HUES6 (cell line): ENCODE results near the gene CALD1.

ENCODE experiments used
- H3K27ac ChIP-seq: 2 replicates; pipeline ENCODE4 v1.7.0; 2013; ENCODE audit warnings: low read depth, mild to moderate bottlenecking, low read length, inconsistent platforms
- H3K27me3 ChIP-seq: 2 replicates; pipeline ENCODE4 v1.6.1; 2013; ENCODE audit warnings: low read length; ENCODE audit not compliant: control insufficient read depth, insufficient read depth
- H3K36me3 ChIP-seq: 2 replicates; pipeline ENCODE4 v1.6.1; 2013; ENCODE audit warnings: low read length; ENCODE audit not compliant: control insufficient read depth, insufficient read depth
- H3K4me1 ChIP-seq: 2 replicates; pipeline ENCODE4 v1.6.1; 2013; ENCODE audit warnings: low read length; ENCODE audit not compliant: control insufficient read depth, insufficient read depth
- H3K4me3 ChIP-seq: 2 replicates; pipeline ENCODE4 v1.5.1; 2013; ENCODE audit warnings: low read depth, low read length
- H3K9ac ChIP-seq: one replicate; pipeline ENCODE4 v1.6.1; 2013; ENCODE audit warnings: mild to moderate bottlenecking, low read length
- H3K9me3 ChIP-seq: 2 replicates; pipeline ENCODE4 v1.6.1; 2013; ENCODE audit warnings: low read depth, low read length; ENCODE audit not compliant: control insufficient read depth, insufficient read depth

CALD1 gene

DNA sequence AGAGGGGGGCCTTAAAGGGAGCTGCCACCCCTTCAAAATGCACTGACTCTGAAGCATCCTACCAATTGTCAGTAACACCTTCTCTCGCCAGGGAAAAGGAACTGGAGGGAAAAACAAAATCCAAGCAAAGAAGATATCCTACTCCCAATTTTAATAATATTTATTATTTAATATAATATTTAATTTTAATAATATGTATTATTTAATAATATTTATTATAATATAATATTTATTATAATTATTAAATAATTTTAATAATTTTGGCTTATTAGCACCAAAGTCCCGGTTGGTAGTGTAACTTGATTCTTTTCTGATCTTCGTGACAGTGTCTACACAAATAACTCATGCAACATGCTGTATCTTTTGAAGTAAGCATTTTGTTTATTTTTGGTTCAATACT lies 148.3 kb downstream of the CALD1 start:
- Histone ChIP-seq H3K9ac (no peak overlapping the region), H3K4me3 (no peak overlapping the region), H3K36me3 (peaks cover 22% of the 10 kb centered on the region), H3K27me3 (no peaks in the 10 kb centered on the region), H3K4me1 (no peaks in the 10 kb centered on the region), H3K9me3 (no peaks in the 10 kb centered on the region; the same call in 1 of the 2 replicates), H3K27ac (no peak overlapping the region)

DNA sequence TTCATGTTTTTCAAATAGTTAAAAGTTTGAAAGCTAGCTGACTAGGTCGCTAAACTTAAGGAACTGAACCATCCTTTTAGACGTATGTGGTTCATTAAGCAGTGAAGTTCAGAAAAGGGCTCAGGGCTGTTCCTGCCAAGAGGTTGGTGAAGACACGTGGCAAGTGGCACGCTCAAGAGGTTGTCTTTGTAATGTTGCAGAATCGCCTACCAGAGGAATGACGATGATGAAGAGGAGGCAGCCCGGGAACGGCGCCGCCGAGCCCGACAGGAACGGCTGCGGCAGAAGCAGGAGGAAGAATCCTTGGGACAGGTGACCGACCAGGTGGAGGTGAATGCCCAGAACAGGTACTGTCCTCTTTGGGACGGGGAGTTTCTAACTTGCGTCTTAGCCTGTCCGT lies 149.1 kb downstream of the CALD1 start:
- H3K4me3 ChIP-seq, result no peak overlapping the region
- H3K9me3 ChIP-seq, result no peaks in the 10 kb centered on the region; the same call in 1 of the 2 replicates
- H3K27ac ChIP-seq, result no peak overlapping the region
- H3K4me1 ChIP-seq, result no peaks in the 10 kb centered on the region
- H3K9ac ChIP-seq, result no peak overlapping the region
- peaks cover 30% of the 10 kb centered on the region for H3K36me3 ChIP-seq
- no peaks in the 10 kb centered on the region for H3K27me3 ChIP-seq

GRCh38 chr7:134931487-134931886 lies 152.1 kb downstream of the CALD1 start:
- Histone ChIP-seq H3K4me1 (no peaks in the 10 kb centered on the region), H3K9me3 (no peaks in the 10 kb centered on the region), H3K27me3 (no peaks in the 10 kb centered on the region), H3K36me3 (peaks cover 54% of the 10 kb centered on the region), H3K9ac (no peak overlapping the region), H3K4me3 (no peak overlapping the region), H3K27ac (no peak overlapping the region)

DNA sequence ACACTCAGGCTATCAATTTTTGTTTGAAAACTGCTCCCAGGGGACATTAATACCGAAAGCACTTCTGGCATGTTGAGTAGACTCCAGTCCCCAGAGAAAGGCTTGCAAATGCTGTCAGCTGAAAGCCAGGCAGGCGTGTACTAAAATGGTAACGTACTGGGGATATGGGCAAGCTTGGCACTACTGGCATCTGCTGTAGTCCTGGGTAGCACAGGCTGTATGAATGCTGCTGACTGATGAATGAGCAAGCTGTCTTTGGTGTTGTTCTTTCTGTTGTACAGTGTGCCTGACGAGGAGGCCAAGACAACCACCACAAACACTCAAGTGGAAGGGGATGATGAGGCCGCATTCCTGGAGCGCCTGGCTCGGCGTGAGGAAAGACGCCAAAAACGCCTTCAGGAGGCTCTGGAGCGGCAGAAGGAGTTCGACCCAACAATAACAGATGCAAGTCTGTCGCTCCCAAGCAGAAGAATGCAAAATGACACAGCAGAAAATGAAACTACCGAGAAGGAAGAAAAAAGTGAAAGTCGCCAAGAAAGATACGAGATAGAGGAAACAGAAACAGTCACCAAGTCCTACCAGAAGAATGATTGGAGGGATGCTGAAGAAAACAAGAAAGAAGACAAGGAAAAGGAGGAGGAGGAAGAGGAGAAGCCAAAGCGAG lies 153.4 kb downstream of the CALD1 start:
- H3K36me3 ChIP-seq, result peaks cover 59% of the 10 kb centered on the region
- no peak overlapping the region for H3K27ac ChIP-seq
- no peak overlapping the region for H3K4me3 ChIP-seq
- H3K27me3 ChIP-seq, result no peaks in the 10 kb centered on the region
- no peaks in the 10 kb centered on the region for H3K9me3 ChIP-seq
- H3K4me1 ChIP-seq, result no peaks in the 10 kb centered on the region
- H3K9ac ChIP-seq, result no peak overlapping the region

- Histone ChIP-seq H3K4me3 (no peak overlapping the region), H3K9ac (no peak overlapping the region), H3K27me3 (no peaks in the 10 kb centered on the region), H3K4me1 (no peaks in the 10 kb centered on the region), H3K9me3 (no peaks in the 10 kb centered on the region), H3K27ac (no peak overlapping the region), H3K36me3 (peaks cover 62% of the 10 kb centered on the region)
Observed at GRCh38 chr7:134933460-134934068, 154.1 kb downstream of the CALD1 start.

- no peak overlapping the region for H3K4me3 ChIP-seq
- H3K4me1 ChIP-seq, result peaks cover 3% of the 10 kb centered on the region; the same call in 1 of the 2 replicates
- no peaks in the 10 kb centered on the region for H3K27me3 ChIP-seq
- peaks cover 60% of the 10 kb centered on the region for H3K36me3 ChIP-seq
- no peaks in the 10 kb centered on the region for H3K9me3 ChIP-seq
- H3K27ac ChIP-seq, result no peak overlapping the region
- H3K9ac ChIP-seq, result no peak overlapping the region
Observed at GRCh38 chr7:134935701-134936100, 156.3 kb downstream of the CALD1 start.

- H3K27ac ChIP-seq, result no peak overlapping the region
- H3K4me1 ChIP-seq, result peaks cover 11% of the 10 kb centered on the region; the same call in 1 of the 2 replicates
- H3K4me3 ChIP-seq, result no peak overlapping the region
- H3K27me3 ChIP-seq, result no peaks in the 10 kb centered on the region
- no peak overlapping the region for H3K9ac ChIP-seq
- H3K36me3 ChIP-seq, result peaks cover 65% of the 10 kb centered on the region
- H3K9me3 ChIP-seq, result no peaks in the 10 kb centered on the region
Observed at GRCh38 chr7:134936893-134937510, 157.6 kb downstream of the CALD1 start.

DNA sequence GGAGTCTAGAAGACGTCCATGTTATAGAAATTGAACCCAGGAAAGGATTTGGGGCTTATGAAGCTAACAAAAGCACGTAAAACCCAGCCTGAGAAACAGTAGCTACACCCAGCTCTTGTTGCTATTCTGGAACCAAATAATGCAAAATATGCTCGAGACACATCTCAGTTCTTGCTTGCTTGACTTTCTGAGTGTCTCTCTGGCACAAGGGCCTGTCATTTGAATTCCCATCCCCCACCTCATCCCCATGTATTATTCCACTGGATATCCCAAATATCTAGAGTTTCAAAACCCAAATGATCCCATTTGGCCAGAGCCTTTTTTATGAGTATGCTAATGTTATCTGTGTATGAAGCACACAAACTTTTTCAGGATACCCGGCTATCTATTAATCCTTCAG lies 158.7 kb downstream of the CALD1 start:
- peaks cover 59% of the 10 kb centered on the region for H3K36me3 ChIP-seq
- no peak overlapping the region for H3K4me3 ChIP-seq
- H3K4me1 ChIP-seq, result peaks cover 11% of the 10 kb centered on the region; the same call in 1 of the 2 replicates
- H3K9me3 ChIP-seq, result no peaks in the 10 kb centered on the region
- no peaks in the 10 kb centered on the region for H3K27me3 ChIP-seq
- no peak overlapping the region for H3K9ac ChIP-seq
- H3K27ac ChIP-seq, result no peak overlapping the region

DNA sequence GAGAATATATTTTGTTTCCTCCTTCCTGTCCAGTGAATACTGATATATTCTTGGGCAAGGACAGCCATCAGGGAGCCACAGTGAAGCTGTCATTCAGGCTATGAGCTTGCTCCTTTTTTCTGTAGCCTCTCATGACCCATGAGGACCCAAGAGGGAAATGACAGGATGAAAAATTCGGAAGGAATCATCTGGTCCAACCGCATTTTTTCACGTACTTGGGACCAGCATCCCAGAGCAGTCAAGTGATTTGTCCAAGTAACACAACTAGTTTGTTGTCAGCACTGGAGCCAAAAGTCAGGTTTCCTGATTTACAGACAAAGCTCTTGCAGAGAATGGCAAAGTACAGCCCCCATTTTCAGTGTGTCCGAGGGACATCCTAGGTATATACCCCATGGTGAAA lies 159.7 kb downstream of the CALD1 start:
- H3K4me1 ChIP-seq, result peaks cover 11% of the 10 kb centered on the region; the same call in 1 of the 2 replicates
- H3K27me3 ChIP-seq, result no peaks in the 10 kb centered on the region
- H3K9me3 ChIP-seq, result no peaks in the 10 kb centered on the region
- no peak overlapping the region for H3K27ac ChIP-seq
- H3K4me3 ChIP-seq, result no peak overlapping the region
- H3K9ac ChIP-seq, result no peak overlapping the region
- H3K36me3 ChIP-seq, result peaks cover 52% of the 10 kb centered on the region

DNA sequence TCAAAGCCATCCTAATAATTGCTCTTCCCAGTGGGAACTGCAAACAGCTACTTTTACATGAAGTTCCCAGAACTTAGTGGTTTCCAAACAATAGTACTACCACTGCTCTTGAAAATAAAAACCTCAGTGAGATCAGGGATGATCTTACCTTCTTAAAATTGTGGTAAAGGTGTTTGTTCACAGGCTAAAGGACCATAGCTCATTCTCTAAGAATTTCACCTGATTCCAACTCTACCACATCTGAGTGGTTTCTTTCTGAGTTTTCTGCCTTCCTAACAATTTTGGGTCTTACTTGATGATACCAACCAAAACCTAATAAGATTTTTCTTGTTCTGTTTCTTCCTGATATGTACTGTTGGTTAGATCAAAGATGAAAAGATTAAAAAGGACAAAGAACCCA lies 161.3 kb downstream of the CALD1 start:
- no peaks in the 10 kb centered on the region for H3K9me3 ChIP-seq
- no peak overlapping the region for H3K4me3 ChIP-seq
- H3K27me3 ChIP-seq, result no peaks in the 10 kb centered on the region
- peaks cover 51% of the 10 kb centered on the region for H3K36me3 ChIP-seq
- peak overlapping the region; percentile 17; the same call in 1 of the 2 replicates for H3K27ac ChIP-seq
- H3K4me1 ChIP-seq, result peaks cover 11% of the 10 kb centered on the region; the same call in 1 of the 2 replicates
- no peak overlapping the region for H3K9ac ChIP-seq
